HAP-1 (cell line): ENCODE measurements around the gene EPB41L4A.

ENCODE experiments used
- DNase-seq, 2 experiments: peaks; one replicate each; pipeline ENCODE4 v3.0.0-alpha.2; 2016 to 2020; ENCODE audit warnings: low spot score in 2 of 2
- H3K27me3 ChIP-seq: fragments of 250-450 bp; sonication (Bioruptor Pico); 2 replicates; pipeline ENCODE4 v1.5.1; 2020; ENCODE audit warnings: low read depth, mild to moderate bottlenecking, moderate library complexity
- H3K36me3 ChIP-seq: fragments of 250-450 bp; sonication (Bioruptor Pico); replicated peaks from 2 replicates; pipeline ENCODE4 v1.5.1; 2020; ENCODE audit warnings: mild to moderate bottlenecking
- H3K4me1 ChIP-seq: fragments of 250-450 bp; sonication (Bioruptor Pico); 2 replicates; pipeline ENCODE4 v1.5.1; 2020; ENCODE audit warnings: mild to moderate bottlenecking
- H3K4me3 ChIP-seq: fragments of 250-450 bp; sonication (Bioruptor Pico); 2 replicates; pipeline ENCODE4 v1.5.1; 2020; ENCODE audit warnings: mild to moderate bottlenecking, moderate library complexity
- H3K9me3 ChIP-seq: fragments of 250-450 bp; sonication (Bioruptor Pico); 2 replicates; pipeline ENCODE4 v1.5.1; 2020; ENCODE audit warnings: mild to moderate bottlenecking, moderate library complexity
- in situ Hi-C: fragments of 300-500 bp; cut with MboI; formaldehyde crosslinking; loops from 3 replicates; pipeline ENCODE4 v1.14.3; 2020; ENCODE audit warnings: low sequenced_read_pairs, inconsistent platforms, mixed read lengths

Gene EPB41L4A

DNA sequence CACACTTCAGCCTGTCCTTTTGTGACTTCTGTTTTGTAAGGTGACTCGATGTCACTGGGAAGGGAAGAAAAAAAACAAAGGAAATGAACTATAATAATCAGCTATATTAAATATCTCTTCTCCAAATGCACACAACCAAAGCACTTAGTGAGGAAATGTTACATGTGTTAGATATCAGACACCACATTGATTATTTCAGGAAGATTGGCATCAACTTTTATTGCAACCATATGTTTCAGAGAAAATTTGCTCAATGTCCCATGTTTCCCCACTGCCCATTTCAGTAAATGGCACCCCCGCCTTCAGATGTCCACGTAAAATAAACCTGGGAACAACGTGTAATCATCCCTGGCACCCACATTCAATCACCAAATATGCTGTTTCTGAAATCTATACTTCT is 151.8 kb downstream of the EPB41L4A start:
- H3K4me1 ChIP-seq = no peaks in the 10 kb centered on the region
- no peak overlapping the region for H3K4me3 ChIP-seq
- DNase-seq = no peak
- H3K9me3 ChIP-seq = no peaks in the 10 kb centered on the region
- no peaks in the 10 kb centered on the region for H3K36me3 ChIP-seq
- no peaks in the 10 kb centered on the region for H3K27me3 ChIP-seq
- in situ Hi-C loops = no loop called here

GRCh38 chr5:112264666-112265065 is 154.4 kb downstream of the EPB41L4A start:
- Histone ChIP-seq H3K9me3 (no peaks in the 10 kb centered on the region), H3K27me3 (peaks cover 3% of the 10 kb centered on the region; the same call in 1 of the 2 replicates), H3K36me3 (no peaks in the 10 kb centered on the region), H3K4me3 (no peak overlapping the region), H3K4me1 (no peaks in the 10 kb centered on the region)
- DNase-seq = no peak
- in situ Hi-C loops = no loop called here

GRCh38 chr5:112264151-112264550 is 154.9 kb downstream of the EPB41L4A start:
- Histone ChIP-seq H3K4me3 (no peak overlapping the region), H3K9me3 (no peaks in the 10 kb centered on the region), H3K36me3 (no peaks in the 10 kb centered on the region), H3K27me3 (peaks cover 5% of the 10 kb centered on the region; the same call in 1 of the 2 replicates), H3K4me1 (no peaks in the 10 kb centered on the region)
- no peak for DNase-seq
- in situ Hi-C loops = no loop called here

- no peaks in the 10 kb centered on the region for H3K4me1 ChIP-seq
- H3K9me3 ChIP-seq = no peaks in the 10 kb centered on the region
- DNase-seq = no peak
- peaks cover 5% of the 10 kb centered on the region; the same call in 1 of the 2 replicates for H3K27me3 ChIP-seq
- H3K36me3 ChIP-seq = no peaks in the 10 kb centered on the region
- H3K4me3 ChIP-seq = no peak overlapping the region
- in situ Hi-C loops = no loop called here
Observed at GRCh38 chr5:112263469-112263868, 155.6 kb downstream of the EPB41L4A start.

GRCh38 chr5:112258571-112258970 is 160.5 kb downstream of the EPB41L4A start:
- in situ Hi-C loops = no loop called here
- H3K27me3 ChIP-seq = peaks cover 5% of the 10 kb centered on the region
- H3K36me3 ChIP-seq = no peaks in the 10 kb centered on the region

GRCh38 chr5:112257976-112258375 is 161.1 kb downstream of the EPB41L4A start:
- Histone ChIP-seq H3K27me3 (peaks cover 5% of the 10 kb centered on the region), H3K36me3 (no peaks in the 10 kb centered on the region), H3K9me3 (no peaks in the 10 kb centered on the region), H3K4me3 (no peak overlapping the region), H3K4me1 (no peaks in the 10 kb centered on the region)
- in situ Hi-C loops = no loop called here
- no peak for DNase-seq

More at GRCh38 chr5:112258571-112258970, 160.5 kb downstream of the EPB41L4A start:
- no peaks in the 10 kb centered on the region for H3K9me3 ChIP-seq
- H3K4me3 ChIP-seq = no peak overlapping the region
- DNase-seq = no peak
- H3K4me1 ChIP-seq = no peaks in the 10 kb centered on the region

DNA sequence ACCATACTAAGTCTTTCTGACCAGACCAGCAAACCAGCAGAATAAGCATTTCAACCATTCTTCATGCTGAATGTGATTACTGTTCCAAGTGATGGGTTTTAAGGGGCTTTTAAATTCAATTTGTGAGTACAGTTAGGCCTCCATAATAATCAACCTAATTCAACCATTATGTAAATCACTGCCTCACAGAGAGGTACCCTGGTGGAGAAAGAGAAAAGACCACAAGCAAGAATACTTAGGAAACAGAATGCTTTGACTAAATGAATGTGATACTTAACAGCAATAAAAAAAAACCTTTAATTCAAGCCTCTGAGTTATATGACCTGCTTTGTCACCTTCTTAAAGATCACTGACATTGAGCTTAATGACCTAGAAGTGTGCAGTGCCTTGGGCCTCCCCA is 162.1 kb downstream of the EPB41L4A start:
- no peak for DNase-seq
- Histone ChIP-seq H3K4me3 (no peak overlapping the region), H3K9me3 (no peaks in the 10 kb centered on the region), H3K36me3 (no peaks in the 10 kb centered on the region), H3K27me3 (peaks cover 5% of the 10 kb centered on the region), H3K4me1 (no peaks in the 10 kb centered on the region)
- in situ Hi-C loops = no loop called here

DNA sequence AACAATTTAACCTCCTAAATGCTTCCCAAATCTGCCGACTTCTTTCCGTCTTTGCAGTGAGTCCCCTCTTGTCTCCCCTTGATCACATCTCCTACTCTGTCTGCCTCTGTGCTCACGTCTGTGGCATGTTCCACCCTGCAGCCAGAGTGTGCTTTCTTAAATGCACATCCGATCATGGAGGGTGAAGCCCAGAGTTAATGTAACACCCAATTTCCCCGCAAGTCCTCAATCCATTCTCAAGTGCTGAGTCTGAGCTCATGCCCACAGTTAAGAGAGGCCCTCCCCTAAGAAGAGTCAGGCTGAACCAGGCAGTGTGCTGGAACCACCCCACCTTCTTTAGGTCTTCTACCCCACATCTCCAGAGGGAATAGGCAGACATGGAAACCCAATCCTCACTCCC is 164.8 kb downstream of the EPB41L4A start:
- DNase-seq = no peak
- in situ Hi-C loops = no loop called here
- Histone ChIP-seq H3K4me1 (no peaks in the 10 kb centered on the region), H3K9me3 (no peaks in the 10 kb centered on the region), H3K27me3 (no peaks in the 10 kb centered on the region; the same call in none of the 2 replicates), H3K4me3 (no peak overlapping the region), H3K36me3 (no peaks in the 10 kb centered on the region)

- Histone ChIP-seq H3K27me3 (no peaks in the 10 kb centered on the region; the same call in none of the 2 replicates), H3K36me3 (no peaks in the 10 kb centered on the region), H3K9me3 (no peaks in the 10 kb centered on the region), H3K4me3 (no peak overlapping the region), H3K4me1 (no peaks in the 10 kb centered on the region)
- in situ Hi-C loops = no loop called here
- DNase-seq = no peak
Observed at GRCh38 chr5:112253478-112254250, 165.4 kb downstream of the EPB41L4A start.

GRCh38 chr5:112250551-112250950 is 168.5 kb downstream of the EPB41L4A start:
- H3K36me3 ChIP-seq = no peaks in the 10 kb centered on the region
- peaks cover 9% of the 10 kb centered on the region for H3K27me3 ChIP-seq
- H3K4me1 ChIP-seq = no peaks in the 10 kb centered on the region
- no peak for DNase-seq
- in situ Hi-C loops = no loop called here
- H3K4me3 ChIP-seq = no peak overlapping the region
- H3K9me3 ChIP-seq = no peaks in the 10 kb centered on the region

DNA sequence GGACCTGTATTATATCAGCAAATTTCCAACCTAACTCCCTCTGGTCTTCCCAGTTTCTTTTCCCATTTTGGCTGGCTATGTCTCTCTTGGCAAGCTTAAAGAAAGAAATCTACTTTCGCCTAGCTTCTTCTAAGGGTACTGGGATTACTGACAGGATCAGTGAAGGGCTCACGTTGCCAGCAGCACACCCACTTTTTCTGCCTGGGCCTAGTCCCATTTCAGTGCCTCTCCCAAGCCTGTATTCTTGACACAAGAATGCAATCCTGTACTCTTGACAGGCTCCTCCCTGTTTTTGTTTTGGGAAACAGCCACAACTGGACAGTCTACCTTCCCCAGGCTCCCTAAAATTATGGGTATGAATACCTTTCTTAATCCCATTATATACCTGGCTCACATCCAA is 170.5 kb downstream of the EPB41L4A start:
- H3K27me3 ChIP-seq = peaks cover 9% of the 10 kb centered on the region
- H3K4me3 ChIP-seq = no peak overlapping the region
- no peaks in the 10 kb centered on the region for H3K4me1 ChIP-seq
- in situ Hi-C loops = no loop called here
- no peaks in the 10 kb centered on the region for H3K36me3 ChIP-seq
- DNase-seq = no peak
- H3K9me3 ChIP-seq = no peaks in the 10 kb centered on the region

DNA sequence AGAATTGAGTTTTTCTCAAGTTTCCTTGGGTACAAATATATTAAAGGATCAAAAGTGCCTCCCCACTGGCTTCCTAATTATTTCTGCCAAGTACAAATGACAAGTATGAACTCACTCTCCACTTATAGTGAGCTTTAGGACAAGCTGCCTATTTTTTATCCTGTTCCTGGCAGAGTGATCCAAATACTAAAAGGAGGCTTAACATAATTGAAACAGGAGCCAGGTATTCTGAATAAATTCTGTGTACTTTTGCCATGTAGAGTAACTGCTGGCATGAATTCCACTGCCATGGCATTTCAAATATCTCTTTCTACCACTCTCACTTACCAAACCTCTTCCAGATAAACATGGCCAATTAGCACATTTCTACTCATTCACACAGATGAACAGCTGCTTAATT is 171.1 kb downstream of the EPB41L4A start:
- Histone ChIP-seq H3K4me3 (no peak overlapping the region), H3K9me3 (no peaks in the 10 kb centered on the region), H3K27me3 (peaks cover 9% of the 10 kb centered on the region), H3K36me3 (no peaks in the 10 kb centered on the region), H3K4me1 (no peaks in the 10 kb centered on the region)
- in situ Hi-C loops = no loop called here
- no peak for DNase-seq

GRCh38 chr5:112245656-112246055 is 173.4 kb downstream of the EPB41L4A start:
- in situ Hi-C loops = no loop called here
- no peak for DNase-seq
- no peaks in the 10 kb centered on the region for H3K4me1 ChIP-seq
- no peaks in the 10 kb centered on the region for H3K9me3 ChIP-seq
- H3K36me3 ChIP-seq = no peaks in the 10 kb centered on the region
- H3K4me3 ChIP-seq = no peak overlapping the region
- H3K27me3 ChIP-seq = peaks cover 14% of the 10 kb centered on the region

- H3K4me1 ChIP-seq = peaks cover 3% of the 10 kb centered on the region; the same call in 1 of the 2 replicates
- H3K9me3 ChIP-seq = no peaks in the 10 kb centered on the region
- H3K4me3 ChIP-seq = no peak overlapping the region
- H3K27me3 ChIP-seq = peaks cover 9% of the 10 kb centered on the region; the same call in 1 of the 2 replicates
- no peaks in the 10 kb centered on the region for H3K36me3 ChIP-seq
- in situ Hi-C loops = no loop called here
- DNase-seq = no peak
Observed at GRCh38 chr5:112239996-112240395, 179.1 kb downstream of the EPB41L4A start.
